Prostate gland (tissue), 2 donors: ENCODE measurements around the gene HOXA4.

Experiments used
- CTCF ChIP-seq, 4 experiments: fragments of 200-600 bp in 2 of 4; fragments of 450-650 bp in 2 of 4; sonication (generic) in 2 of 4; IDR thresholded peaks; 1 replicate in 3 of 4; 2 replicates in 1 of 4; pipeline ENCODE4 v1.5.1; 2016 to 2019; ENCODE audit warnings: antibody characterized with exemption in 4 of 4, mild to moderate bottlenecking in 2 of 4, moderate library complexity in 2 of 4
- POLR2A ChIP-seq: fragments of 450-650 bp; IDR thresholded peaks from one replicate; pipeline ENCODE4 v1.6.1; 2016; ENCODE audit warnings: antibody characterized with exemption, mild to moderate bottlenecking
- POLR2AphosphoS5 ChIP-seq: sonication (generic); formaldehyde crosslinking; IDR thresholded peaks from one replicate; pipeline ENCODE4 v1.6.1; 2017; ENCODE audit warnings: antibody characterized with exemption

- TF ChIP-seq CTCF (IDR thresholded peaks at IDR 0.05) (no peak), POLR2AphosphoS5 (no peak), POLR2A (no peak)
Observed at GRCh38 chr7:27119412-27119911, 11.1 kb downstream of the HOXA4 start.
